Measurements from ENCODE around the gene NDFIP2. TPM values are rescaled to one million over a fixed set of nuclear protein-coding genes. Genes with fewer than 3 reads are reported as not detected.

NDFIP2 gene
- total RNA-seq, 4 donors from 2014 or later = 56.9 to 116 (median 83.6) TPM

- H3K4me1 ChIP-seq = no peaks in the 10 kb centered on the region
- no peak for DNase-seq
- in situ Hi-C loops (cut with MboI; ENCODE audit: low pct_ligation_motif_present in 1 of 4, low pct_unique_long_range_greater_than_20kb in 1 of 4, low sequenced_read_pairs in 3 of 4) = no loop called here
- H3K9me3 ChIP-seq = no peaks in the 10 kb centered on the region
- intact Hi-C loops (cut with DNase I; ENCODE audit: low total_unique reads) = loop anchor here (10.0 kb wide), 1 partner anchor 66 kb away; the partner anchor contains the start of gene RBM26
- H3K36me3 ChIP-seq = no peaks in the 10 kb centered on the region
- WGBS, 2 donors (ENCODE audit: low coverage in 1 of 2) = 91 to 93% methylated on average over 2 of the region's 2 CpGs
- TF ChIP-seq EP300 (IDR thresholded peaks at IDR 0.05; ENCODE audit: low read depth) (no peak), POLR2A (IDR thresholded peaks at IDR 0.05) (no peak), CTCF (IDR thresholded peaks at IDR 0.05) (no peak), POLR2AphosphoS5 (IDR thresholded peaks at IDR 0.05) (no peak)
- H3K4me3 ChIP-seq = no peak overlapping the region
- H3K27me3 ChIP-seq = no peaks in the 10 kb centered on the region
- no peak overlapping the region for H3K27ac ChIP-seq
These were observed 10.3 kb upstream of the NDFIP2 start for GRCh38 chr13:79470666-79471065.

GRCh38 chr13:79475569-79475968 is 5.4 kb upstream of the NDFIP2 start:
- H3K27ac ChIP-seq = no peak overlapping the region
- H3K4me1 ChIP-seq = peaks cover 0 to under 1% (median 0%) of the 10 kb centered on the region in 4 donors
- DNase-seq = no peak
- 50 to 58% methylated on average over 1 of the region's 1 CpG for WGBS, 2 donors (ENCODE audit: low coverage in 1 of 2)
- intact Hi-C loops (cut with DNase I; ENCODE audit: low total_unique reads) (loop anchor here (10.0 kb wide), 1 partner anchor 71 kb away; the partner anchor contains the start of gene RBM26), in situ Hi-C loops (cut with MboI; ENCODE audit: low pct_ligation_motif_present in 1 of 4, low pct_unique_long_range_greater_than_20kb in 1 of 4, low sequenced_read_pairs in 3 of 4) (no loop called here)
- no peak for TF ChIP-seq CTCF (IDR thresholded peaks at IDR 0.05)
- no peak for TF ChIP-seq POLR2AphosphoS5 (IDR thresholded peaks at IDR 0.05)
- no peak for TF ChIP-seq EP300 (IDR thresholded peaks at IDR 0.05; ENCODE audit: low read depth)
- TF ChIP-seq POLR2A (IDR thresholded peaks at IDR 0.05) = no peak
- no peaks in the 10 kb centered on the region for H3K27me3 ChIP-seq
- no peaks in the 10 kb centered on the region for H3K36me3 ChIP-seq
- no peaks in the 10 kb centered on the region for H3K9me3 ChIP-seq
- no peak overlapping the region for H3K4me3 ChIP-seq

GRCh38 chr13:79477968-79478367 is 3.0 kb upstream of the NDFIP2 start:
- DNase-seq = no peak
- H3K4me3 ChIP-seq = no peak overlapping the region
- no peak overlapping the region for H3K27ac ChIP-seq
- peaks cover 3 to 11% (median 8%) of the 10 kb centered on the region in 4 donors for H3K4me1 ChIP-seq
- in situ Hi-C loops (cut with MboI; ENCODE audit: low pct_ligation_motif_present in 1 of 4, low pct_unique_long_range_greater_than_20kb in 1 of 4, low sequenced_read_pairs in 3 of 4) (no loop called here), intact Hi-C loops (cut with DNase I; ENCODE audit: low total_unique reads) (loop anchor here (10.0 kb wide), 1 partner anchor 73 kb away; the partner anchor contains the start of gene RBM26)
- 90% methylated on average over 3 of the region's 3 CpGs; no CpG with 5 or more reads in 1 of the 2 donors for WGBS, 2 donors (ENCODE audit: low coverage in 1 of 2)
- no peak for TF ChIP-seq POLR2A (IDR thresholded peaks at IDR 0.05)
- TF ChIP-seq CTCF (IDR thresholded peaks at IDR 0.05) = no peak
- TF ChIP-seq POLR2AphosphoS5 (IDR thresholded peaks at IDR 0.05) = no peak
- no peak for TF ChIP-seq EP300 (IDR thresholded peaks at IDR 0.05; ENCODE audit: low read depth)
- no peaks in the 10 kb centered on the region for H3K27me3 ChIP-seq
- H3K9me3 ChIP-seq = no peaks in the 10 kb centered on the region
- H3K36me3 ChIP-seq = no peaks in the 10 kb centered on the region

GRCh38 chr13:79479882-79480281 is 1.1 kb upstream of the NDFIP2 start:
- Histone ChIP-seq H3K27me3 (no peaks in the 10 kb centered on the region), H3K4me3 (no peak overlapping the region), H3K4me1 (peaks cover 15 to 30% (median 21%) of the 10 kb centered on the region in 4 donors), H3K27ac (no peak overlapping the region), H3K9me3 (no peaks in the 10 kb centered on the region), H3K36me3 (no peaks in the 10 kb centered on the region)
- intact Hi-C loops (cut with DNase I; ENCODE audit: low total_unique reads) = loop anchor here (10.0 kb wide), 1 partner anchor 75 kb away; the partner anchor contains the start of gene RBM26
- in situ Hi-C loops (cut with MboI; ENCODE audit: low pct_ligation_motif_present in 1 of 4, low pct_unique_long_range_greater_than_20kb in 1 of 4, low sequenced_read_pairs in 3 of 4) = no loop called here
- WGBS, 2 donors (ENCODE audit: low coverage in 1 of 2) = 68 to 74% methylated on average over 5 of the region's 5 CpGs
- DNase-seq = no peak
- TF ChIP-seq POLR2A (IDR thresholded peaks at IDR 0.05) = no peak
- no peak for TF ChIP-seq EP300 (IDR thresholded peaks at IDR 0.05; ENCODE audit: low read depth)
- no peak for TF ChIP-seq POLR2AphosphoS5 (IDR thresholded peaks at IDR 0.05)
- no peak for TF ChIP-seq CTCF (IDR thresholded peaks at IDR 0.05)

Data from transverse colon (tissue), 4 donors.